Spleen (tissue), 7 donors: ENCODE data around the gene SEC61A1.

Experiments
- CTCF ChIP-seq, 11 experiments: fragments of 200-600 bp in 7 of 11; fragments of 450-650 bp in 4 of 11; sonication (generic) in 4 of 11; IDR thresholded peaks in 8 of 11; conservative IDR thresholded peaks in 3 of 11; 1 replicate in 7 of 11; 2 replicates in 4 of 11; pipeline versions ENCODE4 v1.4.0 to v1.8.0; 2016 to 2021; ENCODE audit warnings: antibody characterized with exemption in 11 of 11, inconsistent platforms in 4 of 11, mild to moderate bottlenecking in 1 of 11
- POLR2AphosphoS5 ChIP-seq, 3 donors: sonication (generic); formaldehyde crosslinking; IDR thresholded peaks; one replicate each; pipeline ENCODE4 v1.5.1; 2017; ENCODE audit warnings: antibody characterized with exemption in 3 of 3
- donor health status: DM: no; HTN: no; CAD: no; lungs with moderate emphysema.
- donor health status: DM: no; HTN: no; CAD: no.
- donor health status: DM: no; HTN: no; CAD: no.

DNA sequence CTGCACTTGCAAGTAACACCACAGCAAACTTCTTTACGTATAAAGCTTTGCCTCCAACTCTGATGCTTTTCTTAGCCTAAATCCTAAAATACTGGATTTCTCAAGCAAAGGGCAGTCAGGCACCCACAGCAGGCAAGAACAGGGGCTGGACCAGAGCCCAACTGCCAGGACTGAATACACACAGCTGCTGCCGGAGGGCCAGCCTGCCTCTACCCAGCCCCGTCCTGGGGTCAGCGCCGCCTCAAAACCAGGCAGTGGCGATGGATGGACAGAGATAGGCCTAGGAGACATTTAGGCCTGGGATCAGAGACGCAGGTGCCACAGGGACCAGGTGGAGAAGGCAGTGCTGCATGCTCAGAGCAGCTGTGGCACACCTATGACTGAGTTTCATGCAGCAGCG, 47.6 kb upstream of the SEC61A1 start:
- no peak for TF ChIP-seq CTCF (IDR thresholded peaks at IDR 0.05 in 8 of 11, conservative IDR thresholded peaks at IDR 0.05 in 3 of 11)
- no peak for TF ChIP-seq POLR2AphosphoS5 (IDR thresholded peaks at IDR 0.05)
